Measurements from ENCODE around the gene THAP12.

DNA sequence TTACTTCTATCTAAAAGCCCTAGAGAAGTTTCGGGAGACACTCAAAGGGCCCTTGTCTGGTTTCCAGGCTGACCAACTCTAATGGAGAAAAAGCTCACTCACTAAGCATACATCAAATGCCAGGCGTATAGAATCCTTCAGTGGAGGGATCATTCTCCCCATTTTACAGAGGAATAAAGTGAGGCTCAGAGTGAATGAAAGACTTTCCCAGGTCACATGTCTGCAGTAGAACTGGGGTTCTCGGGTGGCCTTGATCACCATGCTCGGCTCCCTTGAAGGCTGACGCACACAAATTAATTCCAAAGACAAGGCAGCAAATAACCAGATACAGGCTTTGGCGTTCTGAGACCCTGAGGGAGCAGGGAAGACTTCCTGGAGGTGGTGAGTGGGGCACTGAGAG lies 60.0 kb downstream of the THAP12 start:
- TF ChIP-seq CTCF (IDR thresholded peaks at IDR 0.05; ENCODE audit: extremely low read depth in 1 of 2, insufficient read depth in 1 of 2, low read depth in 1 of 2, low read length in 2 of 2) (no peak), POLR2AphosphoS5 (IDR thresholded peaks at IDR 0.05; ENCODE audit: insufficient read depth, low read depth, low read length) (no peak), EZH2 (IDR thresholded peaks at IDR 0.05; ENCODE audit: borderline replicate concordance, low read depth, low read length, severe bottlenecking) (no peak), POLR2A (IDR thresholded peaks at IDR 0.05; ENCODE audit: low read depth, low read length) (no peak), MYC (IDR thresholded peaks at IDR 0.05; ENCODE audit: low read depth, low read length) (no peak), GATA2 (IDR thresholded peaks at IDR 0.05; ENCODE audit: insufficient read depth, insufficient read length, low read depth, low read length) (no peak)

Data from endothelial cell of umbilical vein (primary cell).